GM18505 (cell line): Measurements from ENCODE around the gene SUSD4.

Experiments
- ATAC-seq: cut with Tn5 transposase; IDR thresholded peaks from one replicate; pipeline ENCODE4 v1.9.1; 2021; ENCODE audit not compliant: unreplicated experiment
- POLR2A ChIP-seq: IDR thresholded peaks from 4 replicates; pipeline ENCODE4 v1.6.1; 2011; ENCODE audit warnings: borderline replicate concordance; ENCODE audit not compliant: insufficient read depth, insufficient read length; ENCODE audit errors: extremely low read depth

The SUSD4 gene

GRCh38 chr1:223312705-223313414 lies 51.1 kb downstream of the SUSD4 start:
- ATAC-seq, result no peak
- TF ChIP-seq POLR2A, result no peak

- ATAC-seq, result no peak
- TF ChIP-seq POLR2A, result no peak
Observed at GRCh38 chr1:223312273-223312672, 51.7 kb downstream of the SUSD4 start.

- no peak for ATAC-seq
- TF ChIP-seq POLR2A, result no peak
Observed at GRCh38 chr1:223311826-223312225, 52.1 kb downstream of the SUSD4 start.

GRCh38 chr1:223308136-223308535 lies 55.8 kb downstream of the SUSD4 start:
- TF ChIP-seq POLR2A, result no peak
- ATAC-seq, result no peak

- TF ChIP-seq POLR2A, result no peak
- no peak for ATAC-seq
Observed at GRCh38 chr1:223307544-223307943, 56.4 kb downstream of the SUSD4 start.

GRCh38 chr1:223304931-223305330 lies 59.0 kb downstream of the SUSD4 start:
- no peak for ATAC-seq

GRCh38 chr1:223301371-223301770 lies 62.6 kb downstream of the SUSD4 start:
- TF ChIP-seq POLR2A, result no peak
- ATAC-seq, result no peak

More at GRCh38 chr1:223304931-223305330, 59.0 kb downstream of the SUSD4 start:
- TF ChIP-seq POLR2A, result no peak

GRCh38 chr1:223299553-223299952 lies 64.4 kb downstream of the SUSD4 start:
- TF ChIP-seq POLR2A, result no peak
- no peak for ATAC-seq

GRCh38 chr1:223298701-223299100 lies 65.3 kb downstream of the SUSD4 start:
- ATAC-seq, result no peak

GRCh38 chr1:223297800-223298199 lies 66.2 kb downstream of the SUSD4 start:
- ATAC-seq, result no peak
- no peak for TF ChIP-seq POLR2A

More at GRCh38 chr1:223298701-223299100, 65.3 kb downstream of the SUSD4 start:
- TF ChIP-seq POLR2A, result no peak

- no peak for TF ChIP-seq POLR2A
- no peak for ATAC-seq
Observed at GRCh38 chr1:223291796-223292195, 72.2 kb downstream of the SUSD4 start.

- ATAC-seq, result no peak
Observed at GRCh38 chr1:223290397-223290796, 73.6 kb downstream of the SUSD4 start.

GRCh38 chr1:223289621-223290020 lies 74.4 kb downstream of the SUSD4 start:
- no peak for TF ChIP-seq POLR2A
- no peak for ATAC-seq

More at GRCh38 chr1:223290397-223290796, 73.6 kb downstream of the SUSD4 start:
- no peak for TF ChIP-seq POLR2A

GRCh38 chr1:223288826-223289225 lies 75.2 kb downstream of the SUSD4 start:
- ATAC-seq, result no peak
- no peak for TF ChIP-seq POLR2A
